Measurements from ENCODE around the gene STK10. TPM values are rescaled to one million over a fixed set of nuclear protein-coding genes. Genes with fewer than 3 reads are reported as not detected.

Gene STK10
- total RNA-seq, 1 donor from 2014 or later = 66.2 TPM

DNA sequence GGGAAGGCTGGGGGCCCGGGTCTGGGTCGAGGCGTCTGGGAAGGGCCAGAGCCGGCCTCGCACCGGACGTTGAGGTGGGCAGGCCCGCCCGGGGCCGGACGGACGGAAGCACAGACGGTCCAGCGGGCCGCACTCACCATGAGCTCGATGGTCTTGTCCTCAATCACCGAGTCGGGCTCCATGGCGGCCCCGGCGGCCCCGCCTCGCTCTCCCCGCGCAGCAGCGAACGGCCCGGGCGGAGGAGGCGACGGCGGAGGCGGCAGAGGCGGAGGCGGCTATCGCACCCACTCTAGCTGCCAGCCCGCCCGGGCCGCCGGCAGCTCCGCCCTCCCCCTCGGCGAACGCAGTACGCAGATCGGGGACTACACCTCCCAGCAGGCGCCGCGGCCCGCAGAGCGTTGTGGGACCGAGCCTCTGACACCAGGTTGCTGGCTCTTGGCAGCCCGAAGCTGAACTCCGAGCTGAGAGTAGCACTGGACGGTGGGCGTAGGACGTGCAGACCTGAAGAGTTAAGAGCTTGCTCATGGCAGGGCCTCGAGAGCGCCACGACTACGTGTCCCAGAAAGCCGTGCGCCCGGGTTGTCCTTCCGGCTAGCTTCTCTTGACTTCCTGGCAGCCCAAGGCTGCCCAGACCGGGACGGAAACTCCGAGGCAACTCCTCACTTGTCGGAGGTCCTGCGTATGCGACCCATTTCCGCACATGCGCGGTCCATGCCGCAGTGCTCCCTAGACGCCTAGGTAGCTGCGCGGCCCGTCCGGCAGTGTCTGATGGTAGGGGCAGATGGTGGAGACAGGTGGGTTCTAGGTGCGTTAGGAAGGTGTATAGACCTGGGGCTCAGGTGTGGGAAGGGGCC lies 181.5 kb downstream of the STK10 start, which contains the start of gene FBXW11:
FBXW11 (minus strand) TSS at position 318 of the 854 bp plus-strand sequence; CDS start at position 182, 136 bp downstream.
- peak within 1 kb of the TSS; percentile 98 for H3K27ac Mint-ChIP-seq (ENCODE audit: unreplicated experiment)
- no peaks in the 10 kb centered on the region for H3K27me3 Mint-ChIP-seq (ENCODE audit: unreplicated experiment)
- H3K4me3 Mint-ChIP-seq (ENCODE audit: unreplicated experiment) = peak within 1 kb of the TSS; percentile 98
- H3K36me3 Mint-ChIP-seq (ENCODE audit: unreplicated experiment) = no peaks in the 10 kb centered on the region
- TF ChIP-seq CTCF (IDR thresholded peaks at IDR 0.05) = peak; percentile 5
- peaks cover 54% of the 10 kb centered on the region for H3K4me1 Mint-ChIP-seq (ENCODE audit: unreplicated experiment)
- H3K9me3 Mint-ChIP-seq (ENCODE audit: unreplicated experiment) = no peaks in the 10 kb centered on the region
- DNase-seq (ENCODE audit: extremely low spot score, unreplicated experiment) = peak; percentile 97

GRCh38 chr5:172005708-172006320 lies 182.2 kb downstream of the STK10 start:
- no peak for DNase-seq (ENCODE audit: extremely low spot score, unreplicated experiment)
- Mint-ChIP-seq H3K27ac (ENCODE audit: unreplicated experiment) (peak overlapping the region; percentile 81), H3K9me3 (ENCODE audit: unreplicated experiment) (no peaks in the 10 kb centered on the region), H3K36me3 (ENCODE audit: unreplicated experiment) (no peaks in the 10 kb centered on the region), H3K27me3 (ENCODE audit: unreplicated experiment) (no peaks in the 10 kb centered on the region), H3K4me3 (ENCODE audit: unreplicated experiment) (peak overlapping the region; percentile 98), H3K4me1 (ENCODE audit: unreplicated experiment) (peaks cover 54% of the 10 kb centered on the region)
- TF ChIP-seq CTCF (IDR thresholded peaks at IDR 0.05) = no peak

DNA sequence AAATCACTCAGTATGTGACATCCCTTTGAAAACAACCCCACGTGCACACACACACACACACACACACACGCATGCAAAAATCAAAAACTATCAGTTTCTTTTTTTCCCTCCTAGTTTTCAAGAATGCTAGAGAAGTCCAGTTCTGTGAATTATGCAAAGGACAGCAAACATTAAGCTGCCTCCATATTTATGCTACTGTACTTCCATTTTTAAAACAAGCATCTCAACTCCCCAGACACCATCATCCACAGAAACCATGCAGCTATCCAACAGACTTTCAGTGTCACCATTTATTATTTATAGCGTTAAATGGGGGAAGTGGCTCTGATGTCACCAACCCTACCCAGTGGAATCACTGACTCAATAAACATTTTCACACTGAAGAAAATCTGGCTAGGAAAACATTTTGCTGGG lies 183.2 kb downstream of the STK10 start:
- peak overlapping the region; percentile 81 for H3K27ac Mint-ChIP-seq (ENCODE audit: unreplicated experiment)
- H3K4me1 Mint-ChIP-seq (ENCODE audit: unreplicated experiment) = peaks cover 59% of the 10 kb centered on the region
- no peaks in the 10 kb centered on the region for H3K36me3 Mint-ChIP-seq (ENCODE audit: unreplicated experiment)
- no peaks in the 10 kb centered on the region for H3K9me3 Mint-ChIP-seq (ENCODE audit: unreplicated experiment)
- TF ChIP-seq CTCF (IDR thresholded peaks at IDR 0.05) = no peak
- DNase-seq (ENCODE audit: extremely low spot score, unreplicated experiment) = no peak
- H3K4me3 Mint-ChIP-seq (ENCODE audit: unreplicated experiment) = peak overlapping the region; percentile 98
- no peaks in the 10 kb centered on the region for H3K27me3 Mint-ChIP-seq (ENCODE audit: unreplicated experiment)

- Mint-ChIP-seq H3K4me1 (ENCODE audit: unreplicated experiment) (peaks cover 62% of the 10 kb centered on the region), H3K27ac (ENCODE audit: unreplicated experiment) (peak overlapping the region; percentile 85), H3K9me3 (ENCODE audit: unreplicated experiment) (no peaks in the 10 kb centered on the region), H3K4me3 (ENCODE audit: unreplicated experiment) (peak overlapping the region; percentile 29), H3K27me3 (ENCODE audit: unreplicated experiment) (no peaks in the 10 kb centered on the region), H3K36me3 (ENCODE audit: unreplicated experiment) (no peaks in the 10 kb centered on the region)
- no peak for TF ChIP-seq CTCF (IDR thresholded peaks at IDR 0.05)
- DNase-seq (ENCODE audit: extremely low spot score, unreplicated experiment) = no peak
These were observed 184.3 kb downstream of the STK10 start for GRCh38 chr5:172003746-172004145.
